Liver (tissue), 9 donors: ENCODE results near the gene RAPGEF4. TPM values are rescaled to one million over a fixed set of nuclear protein-coding genes. Genes with fewer than 3 reads are reported as not detected.
A peak's percentile ranks its signal among the peaks of the same experiment; 100 is the strongest.

ENCODE experiments used
- DNase-seq: peaks from one replicate; pipeline ENCODE4 v3.0.0-alpha.2; 2017; ENCODE audit warnings: low spot score
- H3K27ac ChIP-seq, 2 donors: one replicate each; pipeline ENCODE4 v1.7.0; 2013; ENCODE audit warnings: inconsistent platforms in 2 of 2, low read length in 2 of 2, control low read depth in 1 of 2, low read depth in 1 of 2, mild to moderate bottlenecking in 1 of 2
- H3K27me3 ChIP-seq, 4 donors: one replicate each; pipeline versions ENCODE4 v1.6.1 to v1.7.0; 2013; ENCODE audit warnings: low read length in 3 of 4, inconsistent platforms in 1 of 4, mild to moderate bottlenecking in 1 of 4, moderate library complexity in 1 of 4; ENCODE audit not compliant: control insufficient read depth in 4 of 4, insufficient read depth in 4 of 4
- H3K36me3 ChIP-seq, 4 donors: one replicate each; pipeline versions ENCODE4 v1.6.1 to v1.7.0; 2013; ENCODE audit warnings: low read length in 3 of 4, mild to moderate bottlenecking in 3 of 4, low read depth in 1 of 4, moderate library complexity in 1 of 4; ENCODE audit not compliant: control insufficient read depth in 4 of 4, insufficient read depth in 3 of 4
- H3K4me1 ChIP-seq, 4 donors: one replicate each; pipeline versions ENCODE4 v1.6.1 to v1.7.0; 2013; ENCODE audit warnings: low read length in 3 of 4, mild to moderate bottlenecking in 3 of 4, moderate library complexity in 1 of 4; ENCODE audit not compliant: control insufficient read depth in 4 of 4, insufficient read depth in 4 of 4
- H3K4me3 ChIP-seq, 3 donors: one replicate each; pipeline versions ENCODE4 v1.6.1 to v1.7.0; 2013; ENCODE audit warnings: low read length in 3 of 3, control low read depth in 1 of 3, low read depth in 1 of 3, mild to moderate bottlenecking in 1 of 3
- H3K9ac ChIP-seq, 2 donors: one replicate each; pipeline ENCODE4 v1.7.0; 2013; ENCODE audit warnings: low read length in 2 of 2, mild to moderate bottlenecking in 2 of 2, moderate library complexity in 2 of 2, control low read depth in 1 of 2, low read depth in 1 of 2
- H3K9me3 ChIP-seq, 4 donors: one replicate each; pipeline versions ENCODE4 v1.6.1 to v1.7.0; 2013; ENCODE audit warnings: low read length in 3 of 4; ENCODE audit not compliant: control insufficient read depth in 4 of 4
- ATF3 ChIP-seq: IDR thresholded peaks from 2 replicates; pipeline ENCODE4 v1.6.1; 2016; ENCODE audit warnings: antibody characterized with exemption
- EGR1 ChIP-seq, 2 donors: IDR thresholded peaks; 2 replicates each; pipeline ENCODE4 v1.6.1; 2016 to 2018; ENCODE audit warnings: antibody characterized with exemption in 2 of 2, low read depth in 2 of 2
- JUND ChIP-seq, 2 donors: IDR thresholded peaks; 2 replicates each; pipeline ENCODE4 v1.6.1; 2016; ENCODE audit warnings: antibody characterized with exemption in 2 of 2
- RAD21 ChIP-seq, 2 donors: IDR thresholded peaks; 2 replicates each; pipeline ENCODE4 v1.6.1; 2016; ENCODE audit warnings: antibody characterized with exemption in 2 of 2, mild to moderate bottlenecking in 2 of 2
- SP1 ChIP-seq: IDR thresholded peaks from 2 replicates; pipeline ENCODE4 v1.6.1; 2018; ENCODE audit warnings: antibody characterized with exemption, mild to moderate bottlenecking
- TAF1 ChIP-seq: conservative IDR thresholded peaks from 2 replicates; pipeline ENCODE4 v1.6.1; 2016; ENCODE audit warnings: antibody characterized with exemption, mild to moderate bottlenecking
- YY1 ChIP-seq: IDR thresholded peaks from 2 replicates; pipeline ENCODE4 v1.6.1; 2016; ENCODE audit warnings: antibody characterized with exemption, mild to moderate bottlenecking
- WGBS: extraction: QIAGEN DNeasy Blood & Tissue Kit; methylation state at CpG from one replicate; pipeline ENCODE4 v1.1.7; 2013; 5-methylcytosine and 5-hydroxymethylcytosine counted together
- polyA plus RNA-seq, 2 donors: library from polyadenylated mRNA; stranded (reverse) in 1 of 2; unstranded in 1 of 2; fragments of 200-250 nt in 1 of 2; fragments of >200 nt in 1 of 2; fragmentation: Nextera tagmentation in 1 of 2; extraction: Ambion mirVana in 1 of 2; gene quantifications; one replicate each; pipeline versions ENCODE4 v1.2.1 to v1.2.3, GENCODE V29; 2013 to 2015
- total RNA-seq, 2 donors: library from RNA; depleted of rRNA; stranded (reverse); fragments of >200 nt; gene quantifications; one replicate each; pipeline ENCODE4 v1.2.3, GENCODE V29; 2014
- TF ChIP-seq, protein P1 (sequence below): fragments of 150-350 bp; IDR thresholded peaks from 2 replicates; pipeline ENCODE4 v1.5.1; 2017; ENCODE audit warnings: improper control_type of control experiment, low read depth, low read length; ENCODE audit not compliant: missing input control
- TF ChIP-seq, protein P2 (sequence below): IDR thresholded peaks from 2 replicates; pipeline ENCODE4 v1.6.1; 2016; ENCODE audit warnings: antibody characterized with exemption, mild to moderate bottlenecking
- donor health status: healthy.
- donor health status: healthy.
- donor health status: healthy.
- donor health status: healthy.
- donor health status: healthy.

The RAPGEF4 gene
- total and polyA plus RNA-seq, 4 donors, result 1.5 to 18.2 (median 8.3) TPM

- Histone ChIP-seq H3K9me3 (no peaks in the 10 kb centered on the region), H3K4me1 (peaks cover 0 to 11% (median 4%) of the 10 kb centered on the region in 4 donors), H3K4me3 (peak overlapping the region in 2 of 3 donors; percentile 63 to 93), H3K36me3 (no peaks in the 10 kb centered on the region), H3K27ac (peak overlapping the region; percentile 87 to 88), H3K27me3 (no peaks in the 10 kb centered on the region), H3K9ac (peak overlapping the region; percentile 33 to 84)
- TF ChIP-seq ATF3 (no peak), RAD21 (IDR thresholded peaks at IDR 0.05) (peak in 1 of 2 donors; percentile 2)
- DNase-seq, result no peak
- WGBS, result 9% methylated on average over 25 of the region's 25 CpGs
Measured at GRCh38 chr2:173075056-173075780, 339.6 kb downstream of the RAPGEF4 start.

- Histone ChIP-seq H3K9me3 (no peaks in the 10 kb centered on the region), H3K27ac (peak within 1 kb of the TSS; percentile 87 to 88), H3K4me3 (peak within 1 kb of the TSS; percentile 63 to 93 (median 72)), H3K4me1 (peaks cover 0 to 11% (median 4%) of the 10 kb centered on the region in 4 donors), H3K9ac (peak within 1 kb of the TSS; percentile 84 to 90), H3K36me3 (no peaks in the 10 kb centered on the region), H3K27me3 (no peaks in the 10 kb centered on the region)
- DNase-seq, result peak; percentile 72
- under 1% methylated on average over 106 of the region's 106 CpGs for WGBS
- TF ChIP-seq JUND (IDR thresholded peaks at IDR 0.05) (no peak), TAF1 (peak; percentile 33), YY1 (peak; percentile 31), RAD21 (IDR thresholded peaks at IDR 0.05) (peak; percentile 52 to 61), SP1 (no peak)
- TF ChIP-seq, protein P1, sequence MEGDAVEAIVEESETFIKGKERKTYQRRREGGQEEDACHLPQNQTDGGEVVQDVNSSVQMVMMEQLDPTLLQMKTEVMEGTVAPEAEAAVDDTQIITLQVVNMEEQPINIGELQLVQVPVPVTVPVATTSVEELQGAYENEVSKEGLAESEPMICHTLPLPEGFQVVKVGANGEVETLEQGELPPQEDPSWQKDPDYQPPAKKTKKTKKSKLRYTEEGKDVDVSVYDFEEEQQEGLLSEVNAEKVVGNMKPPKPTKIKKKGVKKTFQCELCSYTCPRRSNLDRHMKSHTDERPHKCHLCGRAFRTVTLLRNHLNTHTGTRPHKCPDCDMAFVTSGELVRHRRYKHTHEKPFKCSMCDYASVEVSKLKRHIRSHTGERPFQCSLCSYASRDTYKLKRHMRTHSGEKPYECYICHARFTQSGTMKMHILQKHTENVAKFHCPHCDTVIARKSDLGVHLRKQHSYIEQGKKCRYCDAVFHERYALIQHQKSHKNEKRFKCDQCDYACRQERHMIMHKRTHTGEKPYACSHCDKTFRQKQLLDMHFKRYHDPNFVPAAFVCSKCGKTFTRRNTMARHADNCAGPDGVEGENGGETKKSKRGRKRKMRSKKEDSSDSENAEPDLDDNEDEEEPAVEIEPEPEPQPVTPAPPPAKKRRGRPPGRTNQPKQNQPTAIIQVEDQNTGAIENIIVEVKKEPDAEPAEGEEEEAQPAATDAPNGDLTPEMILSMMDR, result peak; percentile 27
Measured at GRCh38 chr2:173075781-173076580, 340.3 kb downstream of the RAPGEF4 start, which contains the start of gene MAP3K20. Gene MAP3K20, plus strand, starts transcription at chr2:173075846. Its CDS starts 15,186 bp downstream, at chr2:173091032.

DNA sequence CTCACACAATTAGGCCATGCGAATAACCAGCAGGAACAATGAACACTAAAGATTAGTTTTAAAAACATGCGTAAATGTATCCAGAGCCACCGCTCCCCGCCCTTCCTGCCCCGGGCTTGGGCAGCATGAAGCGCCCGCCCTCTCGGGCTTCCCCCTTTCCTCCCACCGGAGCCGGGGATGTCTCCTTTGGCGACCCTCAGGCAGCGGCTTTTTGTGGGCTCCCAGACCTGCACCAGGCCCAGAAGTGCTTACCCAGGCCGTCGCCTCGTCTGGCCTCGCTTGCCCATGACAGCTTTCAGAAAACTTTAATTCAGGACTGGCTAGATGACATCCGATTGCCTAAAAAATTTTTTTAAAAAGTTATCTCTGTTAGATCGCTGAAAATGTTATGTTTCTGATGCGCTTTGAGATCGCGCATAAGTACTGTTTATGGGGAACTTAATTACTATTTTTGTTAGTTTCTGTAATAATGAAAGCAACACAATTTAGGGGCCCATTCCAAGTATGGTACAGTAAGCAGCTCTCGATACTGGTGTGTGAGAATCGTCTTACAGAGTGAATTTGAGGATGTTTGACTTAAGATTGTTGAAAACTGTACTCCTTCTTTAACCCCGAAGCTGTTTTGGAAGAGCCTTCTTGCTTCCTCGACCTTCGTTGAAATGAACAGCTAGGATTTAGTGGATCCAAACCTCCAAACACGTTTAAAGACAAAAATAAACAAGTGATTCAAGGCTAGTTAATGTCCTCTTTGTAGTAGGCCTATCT is 341.1 kb downstream of the RAPGEF4 start:
- TF ChIP-seq YY1 (peak; percentile 59), EGR1 (IDR thresholded peaks at IDR 0.05; ENCODE audit: low read depth in 2 of 2) (no peak)
- TF ChIP-seq, protein P2, sequence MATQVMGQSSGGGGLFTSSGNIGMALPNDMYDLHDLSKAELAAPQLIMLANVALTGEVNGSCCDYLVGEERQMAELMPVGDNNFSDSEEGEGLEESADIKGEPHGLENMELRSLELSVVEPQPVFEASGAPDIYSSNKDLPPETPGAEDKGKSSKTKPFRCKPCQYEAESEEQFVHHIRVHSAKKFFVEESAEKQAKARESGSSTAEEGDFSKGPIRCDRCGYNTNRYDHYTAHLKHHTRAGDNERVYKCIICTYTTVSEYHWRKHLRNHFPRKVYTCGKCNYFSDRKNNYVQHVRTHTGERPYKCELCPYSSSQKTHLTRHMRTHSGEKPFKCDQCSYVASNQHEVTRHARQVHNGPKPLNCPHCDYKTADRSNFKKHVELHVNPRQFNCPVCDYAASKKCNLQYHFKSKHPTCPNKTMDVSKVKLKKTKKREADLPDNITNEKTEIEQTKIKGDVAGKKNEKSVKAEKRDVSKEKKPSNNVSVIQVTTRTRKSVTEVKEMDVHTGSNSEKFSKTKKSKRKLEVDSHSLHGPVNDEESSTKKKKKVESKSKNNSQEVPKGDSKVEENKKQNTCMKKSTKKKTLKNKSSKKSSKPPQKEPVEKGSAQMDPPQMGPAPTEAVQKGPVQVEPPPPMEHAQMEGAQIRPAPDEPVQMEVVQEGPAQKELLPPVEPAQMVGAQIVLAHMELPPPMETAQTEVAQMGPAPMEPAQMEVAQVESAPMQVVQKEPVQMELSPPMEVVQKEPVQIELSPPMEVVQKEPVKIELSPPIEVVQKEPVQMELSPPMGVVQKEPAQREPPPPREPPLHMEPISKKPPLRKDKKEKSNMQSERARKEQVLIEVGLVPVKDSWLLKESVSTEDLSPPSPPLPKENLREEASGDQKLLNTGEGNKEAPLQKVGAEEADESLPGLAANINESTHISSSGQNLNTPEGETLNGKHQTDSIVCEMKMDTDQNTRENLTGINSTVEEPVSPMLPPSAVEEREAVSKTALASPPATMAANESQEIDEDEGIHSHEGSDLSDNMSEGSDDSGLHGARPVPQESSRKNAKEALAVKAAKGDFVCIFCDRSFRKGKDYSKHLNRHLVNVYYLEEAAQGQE, result peak; percentile 19
- 1% methylated on average over 27 of the region's 27 CpGs for WGBS

More for the DNA sequence above, 341.1 kb downstream of the RAPGEF4 start:
- peak overlapping the region; percentile 87 to 88 for H3K27ac ChIP-seq
- no peaks in the 10 kb centered on the region for H3K9me3 ChIP-seq
- peak overlapping the region; percentile 63 to 93 (median 72) for H3K4me3 ChIP-seq
- H3K27me3 ChIP-seq, result no peaks in the 10 kb centered on the region
- DNase-seq, result peak; percentile 65
- H3K36me3 ChIP-seq, result peaks cover 0 to 3% (median 0%) of the 10 kb centered on the region in 4 donors
- peaks cover 0 to 11% (median 4%) of the 10 kb centered on the region in 4 donors for H3K4me1 ChIP-seq
- H3K9ac ChIP-seq, result peak overlapping the region; percentile 84 to 90
